MM.1S (cell line): ENCODE results near the gene ACKR2.
A peak's percentile ranks its signal among the peaks of the same experiment; 100 is the strongest.

ENCODE experiments used
- DNase-seq: peaks from one replicate; pipeline ENCODE4 v3.0.0-alpha.2; 2015
- H2AFZ ChIP-seq: fragments of 300-600 bp; sonication (generic); 2 replicates; pipeline ENCODE4 v1.6.0; 2016; ENCODE audit warnings: antibody characterized with exemption, low read length
- H3F3A ChIP-seq: fragments of 300-600 bp; sonication (generic); 2 replicates; pipeline ENCODE4 v1.6.1; 2016; ENCODE audit warnings: mild to moderate bottlenecking, antibody characterized with exemption, low read length, moderate library complexity, mixed read lengths; ENCODE audit not compliant: insufficient read depth
- H3K27ac ChIP-seq: fragments of 300-600 bp; sonication (generic); 2 replicates; pipeline ENCODE4 v1.5.1; 2016; ENCODE audit warnings: mild to moderate bottlenecking, low read length
- H3K27me3 ChIP-seq: fragments of 300-600 bp; sonication (generic); replicated peaks from 2 replicates; pipeline ENCODE4 v1.6.0; 2016; ENCODE audit warnings: low read length; ENCODE audit not compliant: insufficient read depth
- H3K36me3 ChIP-seq: fragments of 300-600 bp; sonication (generic); replicated peaks from 2 replicates; pipeline ENCODE4 v1.6.1; 2016; ENCODE audit warnings: mild to moderate bottlenecking, low read length, mixed read lengths; ENCODE audit not compliant: insufficient read depth
- H3K4me1 ChIP-seq: fragments of 300-600 bp; sonication (generic); 2 replicates; pipeline ENCODE4 v1.6.1; 2016; ENCODE audit warnings: low read length, mixed read lengths
- H3K4me2 ChIP-seq: fragments of 300-600 bp; sonication (generic); 2 replicates; pipeline ENCODE4 v1.6.0; 2016; ENCODE audit warnings: low read depth, low read length
- H3K4me3 ChIP-seq: fragments of 300-600 bp; sonication (generic); 2 replicates; pipeline ENCODE4 v1.5.1; 2016; ENCODE audit warnings: low read length, mixed read lengths
- H3K79me2 ChIP-seq: fragments of 300-600 bp; sonication (generic); 2 replicates; pipeline ENCODE4 v1.6.1; 2016; ENCODE audit warnings: mixed run types, low read length, mixed read lengths
- H3K9ac ChIP-seq: fragments of 300-600 bp; sonication (generic); 2 replicates; pipeline ENCODE4 v1.6.1; 2016; ENCODE audit warnings: low read length, mixed read lengths
- H3K9me2 ChIP-seq: fragments of 300-600 bp; sonication (generic); replicated peaks from 2 replicates; pipeline ENCODE4 v1.6.1; 2016; ENCODE audit warnings: mild to moderate bottlenecking, low read length, mixed read lengths; ENCODE audit not compliant: insufficient read depth
- H3K9me3 ChIP-seq: fragments of 300-600 bp; sonication (generic); replicated peaks from 2 replicates; pipeline ENCODE4 v1.6.1; 2016; ENCODE audit warnings: mild to moderate bottlenecking, low read length, mixed read lengths; ENCODE audit not compliant: insufficient read depth
- H4K20me1 ChIP-seq: fragments of 300-600 bp; sonication (generic); 2 replicates; pipeline ENCODE4 v1.6.1; 2016; ENCODE audit warnings: mild to moderate bottlenecking, low read length, moderate library complexity, mixed read lengths; ENCODE audit not compliant: insufficient read depth
- EZH2 ChIP-seq: fragments of 300-600 bp; sonication (generic); optimal IDR thresholded peaks from 2 replicates; pipeline ENCODE3; 2017; ENCODE audit warnings: low read depth, mild to moderate bottlenecking, antibody characterized with exemption, low read length, mixed read lengths
- EZH2phosphoT487 ChIP-seq: fragments of 300-600 bp; sonication (generic); IDR thresholded peaks from 2 replicates; pipeline ENCODE4 v1.6.1; 2018; ENCODE audit warnings: antibody characterized with exemption, low read length
- TF ChIP-seq, protein P1 (sequence below): fragments of 300-600 bp; sonication (generic); IDR thresholded peaks from 2 replicates; pipeline ENCODE4 v1.5.1; 2016; ENCODE audit warnings: antibody characterized with exemption, low read length, mixed read lengths

The ACKR2 gene

DNA sequence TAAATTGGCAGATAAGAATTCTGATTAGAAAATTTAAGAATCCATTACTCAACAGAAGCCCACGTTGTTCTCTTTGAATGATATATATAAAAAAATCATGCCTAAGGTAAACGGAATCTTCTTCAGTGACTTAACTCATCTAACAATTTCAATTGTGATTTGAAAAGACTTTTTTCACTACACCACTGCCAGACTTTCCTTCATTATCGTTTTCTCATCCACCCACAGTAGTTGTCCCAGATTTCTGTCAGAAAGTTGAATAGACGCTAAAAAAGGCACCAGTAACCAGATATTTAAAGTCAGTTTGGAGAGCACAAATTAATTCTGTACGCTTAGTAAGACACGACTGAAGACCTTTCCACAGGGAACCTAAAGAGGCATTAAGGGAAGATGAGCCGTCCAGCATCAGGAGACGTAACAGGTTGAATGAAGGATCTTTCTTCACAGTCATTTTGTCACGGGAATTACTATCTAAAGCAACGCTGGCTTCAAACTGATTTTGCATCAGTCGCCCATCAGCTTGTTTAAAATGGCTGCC lies 6.3 kb upstream of the ACKR2 start:
- Histone ChIP-seq H3K4me2 (peak overlapping the region; percentile 64), H3K4me3 (peak overlapping the region; percentile 89), H3K79me2 (peaks cover 47% of the 10 kb centered on the region), H3K9ac (peak overlapping the region; percentile 85; the same call in 1 of the 2 replicates), H3K36me3 (no peaks in the 10 kb centered on the region), H2AFZ (no peak overlapping the region), H3K27ac (no peak overlapping the region), H3K4me1 (peaks cover 8% of the 10 kb centered on the region; the same call in 1 of the 2 replicates), H3K9me2 (no peaks in the 10 kb centered on the region), H3F3A (peaks cover 6% of the 10 kb centered on the region), H3K27me3 (no peaks in the 10 kb centered on the region), H4K20me1 (no peaks in the 10 kb centered on the region), H3K9me3 (no peaks in the 10 kb centered on the region)
- DNase-seq: no peak
- TF ChIP-seq, protein P1, sequence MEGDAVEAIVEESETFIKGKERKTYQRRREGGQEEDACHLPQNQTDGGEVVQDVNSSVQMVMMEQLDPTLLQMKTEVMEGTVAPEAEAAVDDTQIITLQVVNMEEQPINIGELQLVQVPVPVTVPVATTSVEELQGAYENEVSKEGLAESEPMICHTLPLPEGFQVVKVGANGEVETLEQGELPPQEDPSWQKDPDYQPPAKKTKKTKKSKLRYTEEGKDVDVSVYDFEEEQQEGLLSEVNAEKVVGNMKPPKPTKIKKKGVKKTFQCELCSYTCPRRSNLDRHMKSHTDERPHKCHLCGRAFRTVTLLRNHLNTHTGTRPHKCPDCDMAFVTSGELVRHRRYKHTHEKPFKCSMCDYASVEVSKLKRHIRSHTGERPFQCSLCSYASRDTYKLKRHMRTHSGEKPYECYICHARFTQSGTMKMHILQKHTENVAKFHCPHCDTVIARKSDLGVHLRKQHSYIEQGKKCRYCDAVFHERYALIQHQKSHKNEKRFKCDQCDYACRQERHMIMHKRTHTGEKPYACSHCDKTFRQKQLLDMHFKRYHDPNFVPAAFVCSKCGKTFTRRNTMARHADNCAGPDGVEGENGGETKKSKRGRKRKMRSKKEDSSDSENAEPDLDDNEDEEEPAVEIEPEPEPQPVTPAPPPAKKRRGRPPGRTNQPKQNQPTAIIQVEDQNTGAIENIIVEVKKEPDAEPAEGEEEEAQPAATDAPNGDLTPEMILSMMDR: no peak
- no peak for TF ChIP-seq EZH2phosphoT487

DNA sequence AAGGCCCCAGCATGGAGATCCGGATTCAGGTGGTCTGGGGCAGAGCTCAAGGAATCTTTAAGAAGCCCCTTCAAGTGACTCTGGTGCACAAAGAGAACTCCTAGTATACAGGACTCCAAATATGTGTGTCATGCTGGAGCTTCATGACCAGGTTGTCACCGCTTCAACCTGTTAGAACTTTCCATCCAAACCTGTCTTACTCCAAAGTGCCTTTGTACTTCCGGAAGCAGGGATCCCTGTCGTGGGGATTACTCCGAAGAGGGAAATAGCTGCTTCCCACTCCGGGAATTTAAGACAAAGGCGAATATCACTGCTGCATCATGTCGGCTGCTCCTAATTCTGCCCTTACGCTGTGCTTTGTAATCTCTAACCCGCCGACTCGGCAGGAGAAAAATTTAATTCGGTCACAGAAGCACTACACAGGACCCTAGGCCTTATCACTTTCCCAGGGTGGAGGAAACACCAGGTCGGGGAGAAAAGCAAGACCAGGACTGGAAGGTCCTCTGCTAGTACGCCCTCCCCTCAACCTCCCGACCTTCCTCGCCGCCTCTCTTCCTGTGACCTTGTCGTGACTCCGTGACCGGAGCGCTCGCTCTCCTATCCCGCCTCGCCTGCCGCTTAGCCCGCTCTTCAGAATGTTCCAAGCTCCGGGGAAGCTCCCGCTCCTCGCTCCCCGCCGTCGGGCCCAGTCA lies 5.7 kb upstream of the ACKR2 start:
- TF ChIP-seq EZH2phosphoT487 (no peak), EZH2 (no peak)
- TF ChIP-seq, protein P1: no peak
- no peaks in the 10 kb centered on the region for H3K27me3 ChIP-seq
- peaks cover 6% of the 10 kb centered on the region for H3F3A ChIP-seq
- H3K79me2 ChIP-seq: peaks cover 47% of the 10 kb centered on the region
- H3K4me2 ChIP-seq: peak overlapping the region; percentile 64
- H3K27ac ChIP-seq: peak overlapping the region; percentile 81
- peak; percentile 43 for DNase-seq
- H3K9me3 ChIP-seq: no peaks in the 10 kb centered on the region
- H3K4me3 ChIP-seq: peak overlapping the region; percentile 89
- H3K9ac ChIP-seq: peak overlapping the region; percentile 85
- H3K36me3 ChIP-seq: no peaks in the 10 kb centered on the region
- peaks cover 8% of the 10 kb centered on the region; the same call in 1 of the 2 replicates for H3K4me1 ChIP-seq
- H3K9me2 ChIP-seq: no peaks in the 10 kb centered on the region
- no peaks in the 10 kb centered on the region for H4K20me1 ChIP-seq
- peak overlapping the region; percentile 74 for H2AFZ ChIP-seq

DNA sequence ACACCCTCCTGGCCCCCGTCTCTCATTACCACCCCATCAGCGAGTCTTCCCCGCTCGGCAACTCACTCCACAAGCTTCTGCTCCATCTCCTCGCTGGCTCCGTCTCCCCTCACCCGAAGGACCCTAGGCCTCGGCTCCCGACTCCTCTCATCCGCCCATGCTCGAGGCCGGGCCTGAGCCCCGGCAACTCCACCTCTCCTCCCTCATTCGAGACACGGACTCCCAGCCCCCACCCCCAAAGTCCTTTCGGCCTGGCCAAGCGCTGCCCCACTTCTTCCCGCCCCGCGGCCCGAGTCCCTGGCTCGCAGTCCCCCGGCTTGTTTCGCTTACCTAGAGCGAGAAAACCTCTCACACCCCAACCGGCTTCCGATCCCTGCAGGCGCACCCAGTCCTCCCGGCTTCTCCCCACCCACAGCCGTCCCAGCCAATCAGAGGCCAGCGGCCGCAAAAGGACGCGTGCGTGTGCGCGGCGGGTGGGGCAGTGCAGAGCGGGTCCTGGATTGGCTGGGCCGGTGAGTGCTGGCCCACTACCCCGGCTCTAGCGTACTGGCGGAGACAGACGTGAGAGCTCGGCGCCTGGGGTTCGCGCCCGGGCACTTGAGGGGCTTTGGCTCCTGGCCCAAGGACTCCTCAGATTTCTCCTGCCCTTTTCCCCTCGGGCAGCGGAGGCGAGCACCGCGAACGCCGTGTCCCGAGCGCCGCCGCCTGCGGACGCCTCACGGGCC lies 5.0 kb upstream of the ACKR2 start, which contains the start of gene HIGD1A:
TSS of gene HIGD1A (minus strand) at position 385 of the 725 bp plus-strand sequence. CDS start 10,237 bp downstream, outside the sequence.
- Histone ChIP-seq H3K4me3 (peak within 1 kb of the TSS; percentile 89), H4K20me1 (no peaks in the 10 kb centered on the region), H3K27ac (peak within 1 kb of the TSS; percentile 81), H3K36me3 (no peaks in the 10 kb centered on the region), H3K4me1 (peaks cover 8% of the 10 kb centered on the region; the same call in 1 of the 2 replicates), H3K9ac (peak within 1 kb of the TSS; percentile 85), H2AFZ (peak within 1 kb of the TSS; percentile 99), H3K4me2 (peak within 1 kb of the TSS; percentile 64), H3F3A (peaks cover 6% of the 10 kb centered on the region), H3K9me2 (no peaks in the 10 kb centered on the region), H3K27me3 (no peaks in the 10 kb centered on the region), H3K79me2 (peaks cover 46% of the 10 kb centered on the region), H3K9me3 (no peaks in the 10 kb centered on the region)
- TF ChIP-seq, protein P1: no peak
- TF ChIP-seq EZH2: no peak
- TF ChIP-seq EZH2phosphoT487: no peak
- DNase-seq: peak; percentile 96
